SK-N-MC (cell line): Measurements from ENCODE around the gene PHACTR3.
"Not testable (repeated sequence)": the region's sequence is repeated elsewhere in the genome, so short reads cannot be mapped to it uniquely, and the experiment has no call there.

Experiments used
- DNase-seq: peaks from one replicate; pipeline ENCODE4 v3.0.0-alpha.2; 2011; ENCODE audit warnings: low read depth, low spot score
- H3K27ac ChIP-seq: fragments of 200-600 bp; sonication (generic); 2 replicates; pipeline ENCODE4 v1.5.1; 2016; ENCODE audit warnings: mixed run types
- H3K36me3 ChIP-seq: fragments of 200-600 bp; sonication (generic); 2 replicates; pipeline ENCODE4 v1.6.1; 2017; ENCODE audit warnings: antibody characterized with exemption, low read length, mixed read lengths; ENCODE audit not compliant: insufficient read depth
- H3K4me3 ChIP-seq: fragments of 200-600 bp; sonication (generic); 2 replicates; pipeline ENCODE4 v1.5.1; 2016
- H3K9ac ChIP-seq: fragments of 200-600 bp; sonication (generic); 2 replicates; pipeline ENCODE4 v1.8.0; 2017; ENCODE audit warnings: mixed run types, mixed read lengths; ENCODE audit not compliant: insufficient read length
- H3K9me3 ChIP-seq: fragments of 200-600 bp; sonication (generic); 2 replicates; pipeline ENCODE4 v1.6.1; 2017; ENCODE audit warnings: low read depth, mild to moderate bottlenecking, antibody characterized with exemption, low read length, moderate library complexity, mixed read lengths
- EZH2 ChIP-seq: fragments of 200-600 bp; sonication (generic); IDR thresholded peaks from one replicate; pipeline ENCODE4 v1.6.1; 2017; ENCODE audit warnings: antibody characterized with exemption
- FOXP2 ChIP-seq: optimal IDR thresholded peaks from 2 replicates; pipeline ENCODE3; 2011; ENCODE audit warnings: mild to moderate bottlenecking, moderate library complexity; ENCODE audit not compliant: insufficient read depth; ENCODE audit errors: extremely low read length, control extremely low read depth
- POLR2AphosphoS5 ChIP-seq: IDR thresholded peaks from 2 replicates; pipeline ENCODE4 v1.6.1; 2012; ENCODE audit warnings: mild to moderate bottlenecking, low read depth, low read length, borderline replicate concordance

PHACTR3 gene

GRCh38 chr20:59836767-59837166, 232.4 kb downstream of the PHACTR3 start:
- no peaks in the 10 kb centered on the region for H3K9me3 ChIP-seq
- no peak overlapping the region for H3K27ac ChIP-seq
- no peak overlapping the region for H3K9ac ChIP-seq
- no peaks in the 10 kb centered on the region for H3K36me3 ChIP-seq
- H3K4me3 ChIP-seq, result peak overlapping the region; percentile 71
- TF ChIP-seq POLR2AphosphoS5, result no peak
- no peak for TF ChIP-seq FOXP2
- no peak for TF ChIP-seq EZH2
- no peak for DNase-seq

- H3K27ac ChIP-seq, result no peak overlapping the region
- no peak for TF ChIP-seq POLR2AphosphoS5
- no peak for TF ChIP-seq EZH2
- TF ChIP-seq FOXP2, result no peak
Measured at GRCh38 chr20:59837623-59838394, 233.5 kb downstream of the PHACTR3 start.

GRCh38 chr20:59839400-59839799, 235.1 kb downstream of the PHACTR3 start:
- H3K27ac ChIP-seq, result no peak overlapping the region
- no peak for DNase-seq
- no peaks in the 10 kb centered on the region for H3K9me3 ChIP-seq
- no peaks in the 10 kb centered on the region for H3K36me3 ChIP-seq
- H3K4me3 ChIP-seq, result no peak overlapping the region
- H3K9ac ChIP-seq, result no peak overlapping the region
- TF ChIP-seq FOXP2, result no peak

More at GRCh38 chr20:59837623-59838394, 233.5 kb downstream of the PHACTR3 start:
- H3K36me3 ChIP-seq, result no peaks in the 10 kb centered on the region
- no peak overlapping the region for H3K9ac ChIP-seq
- H3K9me3 ChIP-seq, result no peaks in the 10 kb centered on the region
- H3K4me3 ChIP-seq, result no peak overlapping the region
- no peak for DNase-seq

- no peak overlapping the region for H3K9ac ChIP-seq
Measured at GRCh38 chr20:59845472-59845871, 241.1 kb downstream of the PHACTR3 start.

GRCh38 chr20:59848182-59848581, 243.8 kb downstream of the PHACTR3 start:
- Histone ChIP-seq H3K9ac (no peak overlapping the region), H3K27ac (no peak overlapping the region), H3K36me3 (no peaks in the 10 kb centered on the region), H3K4me3 (no peak overlapping the region), H3K9me3 (no peaks in the 10 kb centered on the region)
- TF ChIP-seq FOXP2 (no peak), POLR2AphosphoS5 (no peak), EZH2 (no peak)
- DNase-seq, result no peak

More at GRCh38 chr20:59845472-59845871, 241.1 kb downstream of the PHACTR3 start:
- no peaks in the 10 kb centered on the region for H3K9me3 ChIP-seq
- no peak for DNase-seq
- no peak overlapping the region for H3K4me3 ChIP-seq
- TF ChIP-seq EZH2, result no peak
- TF ChIP-seq POLR2AphosphoS5, result no peak
- TF ChIP-seq FOXP2, result no peak
- H3K27ac ChIP-seq, result no peak overlapping the region
- no peaks in the 10 kb centered on the region for H3K36me3 ChIP-seq

DNA sequence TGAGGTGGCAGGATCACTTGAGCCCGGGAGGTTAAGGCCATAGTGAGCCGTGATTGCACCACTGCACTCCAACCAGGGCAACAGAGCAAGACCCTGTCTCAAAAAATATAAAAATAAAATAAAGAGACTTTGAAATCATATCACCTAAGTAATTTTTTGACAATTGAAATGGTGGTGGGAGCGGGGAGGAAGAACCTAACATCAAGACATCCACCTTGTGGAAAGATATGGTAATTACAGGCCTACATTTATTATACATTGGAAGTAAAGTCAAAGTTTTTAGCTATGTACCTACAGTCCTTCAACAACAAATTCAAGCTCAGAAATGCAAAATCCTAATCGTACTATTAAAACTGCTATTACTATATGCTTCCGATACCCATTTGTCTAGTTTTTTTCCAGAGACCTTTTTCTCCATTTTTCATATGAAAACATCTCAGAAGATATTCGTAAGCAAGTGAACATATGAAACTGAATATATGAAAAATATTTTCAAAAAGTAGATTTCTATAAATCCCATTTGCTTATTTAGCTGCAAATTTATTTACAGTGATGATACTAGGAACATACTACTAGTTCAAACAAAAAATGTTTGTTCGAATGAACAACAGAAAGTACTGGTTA, 245.8 kb downstream of the PHACTR3 start:
- no peak overlapping the region for H3K9ac ChIP-seq
- H3K27ac ChIP-seq, result no peak overlapping the region
- no peaks in the 10 kb centered on the region for H3K36me3 ChIP-seq
- TF ChIP-seq FOXP2 (no peak), POLR2AphosphoS5 (no peak), EZH2 (no peak)
- H3K9me3 ChIP-seq, result no peaks in the 10 kb centered on the region
- H3K4me3 ChIP-seq, result no peak overlapping the region
- DNase-seq, result no peak

GRCh38 chr20:59856526-59856925, 252.2 kb downstream of the PHACTR3 start:
- H3K36me3 ChIP-seq, H3K9ac ChIP-seq, DNase-seq, H3K27ac ChIP-seq, H3K4me3 ChIP-seq, H3K9me3 ChIP-seq: not testable (repeated sequence)

- H3K36me3 ChIP-seq, H3K27ac ChIP-seq, H3K9me3 ChIP-seq, H3K4me3 ChIP-seq, DNase-seq, H3K9ac ChIP-seq: not testable (repeated sequence)
Measured at GRCh38 chr20:59856941-59857340, 252.6 kb downstream of the PHACTR3 start.

DNA sequence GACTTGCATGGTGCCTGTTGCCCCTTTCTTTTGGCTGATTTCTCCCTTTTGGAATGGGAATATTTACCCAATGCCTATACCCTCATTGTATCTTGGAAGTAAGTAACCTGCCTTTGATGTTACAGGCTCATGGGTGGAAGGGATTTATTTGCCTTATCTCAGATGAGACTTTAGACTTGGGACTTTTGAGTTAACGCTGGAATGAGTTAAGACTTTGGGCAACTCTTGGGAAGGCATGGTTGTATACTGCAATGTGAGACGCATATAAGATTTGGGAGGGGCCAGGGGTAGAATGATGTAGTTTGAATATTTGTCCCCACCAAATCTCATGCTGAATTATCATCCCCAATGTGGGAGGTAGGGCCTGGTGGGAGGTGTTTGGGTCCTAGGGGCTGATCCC, 253.6 kb downstream of the PHACTR3 start:
- DNase-seq, result no peak
- Histone ChIP-seq H3K9ac (no peak overlapping the region), H3K9me3 (no peaks in the 10 kb centered on the region), H3K4me3 (no peak overlapping the region), H3K36me3 (no peaks in the 10 kb centered on the region), H3K27ac (no peak overlapping the region)
- TF ChIP-seq FOXP2, result no peak
- TF ChIP-seq POLR2AphosphoS5, result no peak
- TF ChIP-seq EZH2, result no peak
